ENCODE results near the gene PHIP.

The PHIP gene

DNA sequence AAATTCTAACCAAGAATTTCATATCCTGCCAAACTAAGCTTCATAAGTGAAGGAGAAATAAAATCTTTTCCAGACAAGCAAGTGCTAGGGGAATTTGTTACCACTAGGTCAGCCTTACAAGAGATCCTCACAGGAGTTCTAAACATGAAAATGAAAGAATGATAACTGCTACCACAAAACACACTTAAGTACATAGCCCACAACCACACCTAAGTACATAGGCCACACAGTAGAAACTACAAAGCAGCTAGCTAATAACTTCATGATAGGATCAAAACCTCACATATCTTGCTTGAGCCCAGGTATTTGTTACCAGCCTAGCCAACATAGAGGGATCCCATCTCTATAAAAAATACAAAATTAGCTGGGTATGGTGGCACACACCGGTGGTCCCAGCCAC is 160.3 kb downstream of the PHIP start:
- Histone ChIP-seq H3K4me1 (ENCODE audit: control insufficient read depth, insufficient read depth, low read length) (no peaks in the 10 kb centered on the region), H3K4me3 (ENCODE audit: low read depth, low read length) (no peak overlapping the region), H3K9me3 (ENCODE audit: control insufficient read depth, insufficient read depth, low read depth, low read length) (no peaks in the 10 kb centered on the region; the same call in 1 of the 2 replicates), H3K27ac (ENCODE audit: extremely low read depth, low read depth, low read length) (no peak overlapping the region), H3K36me3 (ENCODE audit: control insufficient read depth in 2 of 2, insufficient read depth in 1 of 2, low read length in 2 of 2) (no peaks in the 10 kb centered on the region)
- CTCF ChIA-PET = no interaction called here
- TF ChIP-seq ZNF449 (tag by site-specific recombination; IDR thresholded peaks at IDR 0.05) = no peak
- TF ChIP-seq ZNF670 (tag by site-specific recombination; IDR thresholded peaks at IDR 0.05; ENCODE audit: low read depth) = no peak
- TF ChIP-seq ZNF37A (tag by site-specific recombination; IDR thresholded peaks at IDR 0.05) = no peak
- no peak for TF ChIP-seq BCL6B (tag by site-specific recombination; IDR thresholded peaks at IDR 0.05)
- TF ChIP-seq ZNF394 (tag by site-specific recombination; IDR thresholded peaks at IDR 0.05; ENCODE audit: borderline replicate concordance) = no peak
- no peak for TF ChIP-seq HOXA7 (CRISPR knock-in tag; IDR thresholded peaks at IDR 0.05; ENCODE audit: borderline replicate concordance)
- no peak for TF ChIP-seq OSR2 (tag by site-specific recombination; IDR thresholded peaks at IDR 0.05)
- no peak for TF ChIP-seq ZBTB11 (tag by site-specific recombination; conservative IDR thresholded peaks at IDR 0.05; ENCODE audit: low read depth)
- TF ChIP-seq GFI1B (tag by site-specific recombination; IDR thresholded peaks at IDR 0.05) = no peak
- no peak for TF ChIP-seq ZNF555 (tag by site-specific recombination; conservative IDR thresholded peaks at IDR 0.05)
- no peak for TF ChIP-seq ZBTB26 (tag by site-specific recombination; optimal IDR thresholded peaks at IDR 0.05)
- no peak for TF ChIP-seq ZNF184 (tag by site-specific recombination; IDR thresholded peaks at IDR 0.05)
- no peak for TF ChIP-seq RBAK (tag by site-specific recombination; IDR thresholded peaks at IDR 0.05)
- TF ChIP-seq ZNF175 (tag by site-specific recombination; IDR thresholded peaks at IDR 0.05) = no peak
- TF ChIP-seq SP3 (tag by site-specific recombination; IDR thresholded peaks at IDR 0.05) = no peak
- TF ChIP-seq CTCF (tag by site-specific recombination; IDR thresholded peaks at IDR 0.05) = no peak
- POLR2A ChIA-PET = no interaction called here

GRCh38 chr6:78916411-78916810 is 161.6 kb downstream of the PHIP start:
- H3K4me3 ChIP-seq (ENCODE audit: low read depth, low read length) = no peak overlapping the region
- no peaks in the 10 kb centered on the region for H3K36me3 ChIP-seq (ENCODE audit: control insufficient read depth in 2 of 2, insufficient read depth in 1 of 2, low read length in 2 of 2)
- no peaks in the 10 kb centered on the region for H3K4me1 ChIP-seq (ENCODE audit: control insufficient read depth, insufficient read depth, low read length)
- H3K9me3 ChIP-seq (ENCODE audit: control insufficient read depth, insufficient read depth, low read depth, low read length) = no peaks in the 10 kb centered on the region; the same call in 1 of the 2 replicates
- ChIA-PET POLR2A (no interaction called here), CTCF (no interaction called here)
- no peak overlapping the region for H3K27ac ChIP-seq (ENCODE audit: extremely low read depth, low read depth, low read length)
- TF ChIP-seq ZSCAN16 (tag by site-specific recombination; IDR thresholded peaks at IDR 0.05) (no peak), ZFP3 (tag by site-specific recombination; IDR thresholded peaks at IDR 0.05; ENCODE audit: low read depth) (no peak), ZNF549 (tag by site-specific recombination; IDR thresholded peaks at IDR 0.05) (no peak), HIC1 (tag by site-specific recombination; IDR thresholded peaks at IDR 0.05) (no peak), ZNF488 (tag by site-specific recombination; IDR thresholded peaks at IDR 0.05) (no peak)
- TF ChIP-seq, protein P1, sequence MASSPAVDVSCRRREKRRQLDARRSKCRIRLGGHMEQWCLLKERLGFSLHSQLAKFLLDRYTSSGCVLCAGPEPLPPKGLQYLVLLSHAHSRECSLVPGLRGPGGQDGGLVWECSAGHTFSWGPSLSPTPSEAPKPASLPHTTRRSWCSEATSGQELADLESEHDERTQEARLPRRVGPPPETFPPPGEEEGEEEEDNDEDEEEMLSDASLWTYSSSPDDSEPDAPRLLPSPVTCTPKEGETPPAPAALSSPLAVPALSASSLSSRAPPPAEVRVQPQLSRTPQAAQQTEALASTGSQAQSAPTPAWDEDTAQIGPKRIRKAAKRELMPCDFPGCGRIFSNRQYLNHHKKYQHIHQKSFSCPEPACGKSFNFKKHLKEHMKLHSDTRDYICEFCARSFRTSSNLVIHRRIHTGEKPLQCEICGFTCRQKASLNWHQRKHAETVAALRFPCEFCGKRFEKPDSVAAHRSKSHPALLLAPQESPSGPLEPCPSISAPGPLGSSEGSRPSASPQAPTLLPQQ (tag by site-specific recombination; IDR thresholded peaks at IDR 0.05) = no peak

All from HEK293 (cell line).